PC-3 (cell line): Measurements from ENCODE around the gene MALL. TPM values are rescaled to one million over a fixed set of nuclear protein-coding genes. Genes with fewer than 3 reads are reported as not detected.

ENCODE experiments used
- ATAC-seq: fragments of 200-7000 bp; cut with Tn5 transposase; 2 replicates; pipeline ENCODE4 v1.9.1; 2020; ENCODE audit warnings: mild to moderate bottlenecking, moderate library complexity
- BruUV-seq: library from RNA; stranded (reverse); fragments of 400-500 nt; replicated peaks from 2 replicates; lab custom pipeline; 2021; lab: Mats Ljungman, UMichigan
- CTCF ChIA-PET: fragments of 300-600 bp; sonication (Branson Sonifier 250); formaldehyde crosslinking; loops from one replicate; lab custom pipeline; 2022; ENCODE audit warnings: antibody characterized with exemption; lab: Charles Lee
- POLR2A ChIA-PET: fragments of 300-600 bp; sonication (Branson Sonifier 250); formaldehyde crosslinking; loops from one replicate; lab custom pipeline; 2022; ENCODE audit warnings: antibody characterized with exemption; ENCODE audit not compliant: unreplicated experiment; lab: Charles Lee
- DNase-seq: peaks from one replicate; pipeline ENCODE4 v3.0.0-alpha.2; 2015
- H2AFZ ChIP-seq: fragments of 300-600 bp; sonication (generic); 2 replicates; pipeline ENCODE4 v1.6.0; 2016; ENCODE audit warnings: antibody characterized with exemption, low read length
- H3F3A ChIP-seq: fragments of 300-600 bp; sonication (generic); one replicate; pipeline ENCODE4 v1.6.0; 2017; ENCODE audit warnings: antibody characterized with exemption, low read length, control low read depth, mild to moderate bottlenecking; ENCODE audit not compliant: unreplicated experiment
- H3K27ac ChIP-seq: fragments of 300-600 bp; sonication (generic); 2 replicates; pipeline ENCODE4 v1.5.1; 2016; ENCODE audit warnings: mild to moderate bottlenecking, low read length
- H3K27me3 ChIP-seq: fragments of 300-600 bp; sonication (generic); 2 replicates; pipeline ENCODE4 v1.6.1; 2016; ENCODE audit warnings: low read length, mixed read lengths
- H3K36me3 ChIP-seq: fragments of 300-600 bp; sonication (generic); 2 replicates; pipeline ENCODE4 v1.6.1; 2016; ENCODE audit warnings: low read depth, mixed run types, low read length, mixed read lengths
- H3K4me1 ChIP-seq: fragments of 300-600 bp; sonication (generic); 2 replicates; pipeline ENCODE4 v1.5.1; 2016; ENCODE audit warnings: low read length; ENCODE audit not compliant: insufficient read depth
- H3K4me2 ChIP-seq: fragments of 300-600 bp; sonication (generic); 2 replicates; pipeline ENCODE4 v1.6.0; 2016; ENCODE audit warnings: low read length
- H3K4me3 ChIP-seq: fragments of 300-600 bp; sonication (generic); 2 replicates; pipeline ENCODE4 v1.5.1; 2016; ENCODE audit warnings: mild to moderate bottlenecking, low read length, mixed read lengths
- H3K79me2 ChIP-seq: fragments of 300-600 bp; sonication (generic); 2 replicates; pipeline ENCODE4 v1.6.1; 2017; ENCODE audit warnings: low read length, mixed read lengths
- H3K9ac ChIP-seq: fragments of 300-600 bp; sonication (generic); 2 replicates; pipeline ENCODE4 v1.6.0; 2016; ENCODE audit warnings: mild to moderate bottlenecking, low read length
- H3K9me2 ChIP-seq: fragments of 300-600 bp; sonication (generic); replicated peaks from 2 replicates; pipeline ENCODE4 v1.6.1; 2016; ENCODE audit warnings: mixed run types, low read length, mixed read lengths
- H3K9me3 ChIP-seq: fragments of 300-600 bp; sonication (generic); 2 replicates; pipeline ENCODE4 v1.6.1; 2016; ENCODE audit warnings: low read length, mixed read lengths
- H4K20me1 ChIP-seq: fragments of 300-600 bp; sonication (generic); 2 replicates; pipeline ENCODE4 v1.6.1; 2016; ENCODE audit warnings: low read length, mixed read lengths
- EZH2 ChIP-seq: fragments of 300-600 bp; sonication (generic); IDR thresholded peaks from one replicate; pipeline ENCODE4 v1.6.1; 2017; ENCODE audit warnings: antibody characterized with exemption, mild to moderate bottlenecking, low read length; ENCODE audit not compliant: unreplicated experiment
- EZH2phosphoT487 ChIP-seq: fragments of 300-600 bp; sonication (generic); IDR thresholded peaks from 2 replicates; pipeline ENCODE4 v1.6.1; 2018; ENCODE audit warnings: mild to moderate bottlenecking, antibody characterized with exemption, low read length, borderline replicate concordance
- intact Hi-C: fragments of 100-400 bp; cut with micrococcal nuclease; formaldehyde crosslinking; loops from 2 replicates; pipeline ENCODE4 v1.9.0; 2023
- total RNA-seq: library from RNA; depleted of rRNA; stranded (reverse); fragments of >200 nt; gene quantifications from 2 replicates; pipeline ENCODE4 v1.2.3, GENCODE V29; 2014
- TF ChIP-seq, protein P1 (sequence below): fragments of 300-600 bp; sonication (generic); conservative IDR thresholded peaks from 2 replicates; pipeline ENCODE4 v1.5.1; 2017; ENCODE audit warnings: antibody characterized with exemption, low read depth, mild to moderate bottlenecking, low read length

Gene MALL
- total RNA-seq, 1 experiment from 2014 or later: 123 TPM

- TF ChIP-seq, protein P1, sequence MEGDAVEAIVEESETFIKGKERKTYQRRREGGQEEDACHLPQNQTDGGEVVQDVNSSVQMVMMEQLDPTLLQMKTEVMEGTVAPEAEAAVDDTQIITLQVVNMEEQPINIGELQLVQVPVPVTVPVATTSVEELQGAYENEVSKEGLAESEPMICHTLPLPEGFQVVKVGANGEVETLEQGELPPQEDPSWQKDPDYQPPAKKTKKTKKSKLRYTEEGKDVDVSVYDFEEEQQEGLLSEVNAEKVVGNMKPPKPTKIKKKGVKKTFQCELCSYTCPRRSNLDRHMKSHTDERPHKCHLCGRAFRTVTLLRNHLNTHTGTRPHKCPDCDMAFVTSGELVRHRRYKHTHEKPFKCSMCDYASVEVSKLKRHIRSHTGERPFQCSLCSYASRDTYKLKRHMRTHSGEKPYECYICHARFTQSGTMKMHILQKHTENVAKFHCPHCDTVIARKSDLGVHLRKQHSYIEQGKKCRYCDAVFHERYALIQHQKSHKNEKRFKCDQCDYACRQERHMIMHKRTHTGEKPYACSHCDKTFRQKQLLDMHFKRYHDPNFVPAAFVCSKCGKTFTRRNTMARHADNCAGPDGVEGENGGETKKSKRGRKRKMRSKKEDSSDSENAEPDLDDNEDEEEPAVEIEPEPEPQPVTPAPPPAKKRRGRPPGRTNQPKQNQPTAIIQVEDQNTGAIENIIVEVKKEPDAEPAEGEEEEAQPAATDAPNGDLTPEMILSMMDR: no peak
- TF ChIP-seq EZH2 (no peak), EZH2phosphoT487 (no peak)
- Histone ChIP-seq H2AFZ (no peak overlapping the region), H3K79me2 (no peaks in the 10 kb centered on the region), H3K9me2 (no peaks in the 10 kb centered on the region), H3K4me2 (no peak overlapping the region), H3K27ac (no peak overlapping the region), H3F3A (no peaks in the 10 kb centered on the region), H3K4me3 (no peak overlapping the region), H3K9me3 (0 out of 2 replicates have a peak, but pooled peaks cover 7% of the 10 kb centered on the region), H3K9ac (no peak overlapping the region), H3K27me3 (no peaks in the 10 kb centered on the region), H3K4me1 (no peaks in the 10 kb centered on the region), H4K20me1 (no peaks in the 10 kb centered on the region), H3K36me3 (no peaks in the 10 kb centered on the region)
- intact Hi-C loops: no loop called here
- ATAC-seq (no peak), DNase-seq (no peak)
- no TSS peak for BruUV-seq
- ChIA-PET CTCF (no interaction called here), POLR2A (no interaction called here)
These were observed 18.4 kb upstream of the MALL start for GRCh38 chr2:110134025-110134424.

GRCh38 chr2:110131166-110131565 lies 15.5 kb upstream of the MALL start:
- ATAC-seq: no peak
- Histone ChIP-seq H4K20me1 (no peaks in the 10 kb centered on the region), H3K9me2 (no peaks in the 10 kb centered on the region), H3K79me2 (no peaks in the 10 kb centered on the region), H3K36me3 (no peaks in the 10 kb centered on the region), H3K27ac (no peak overlapping the region), H3K4me2 (no peak overlapping the region), H3K27me3 (no peaks in the 10 kb centered on the region), H2AFZ (no peak overlapping the region), H3K9me3 (0 out of 2 replicates have a peak, but pooled peaks cover 7% of the 10 kb centered on the region), H3K4me3 (no peak overlapping the region), H3K4me1 (no peaks in the 10 kb centered on the region), H3K9ac (no peak overlapping the region), H3F3A (no peaks in the 10 kb centered on the region)
- POLR2A ChIA-PET: no interaction called here
- intact Hi-C loops: no loop called here
- TF ChIP-seq EZH2phosphoT487 (no peak), EZH2 (no peak)
- TF ChIP-seq, protein P1: no peak
- DNase-seq: no peak
- CTCF ChIA-PET: no interaction called here
- no TSS peak for BruUV-seq

GRCh38 chr2:110130757-110131156 lies 15.1 kb upstream of the MALL start:
- Histone ChIP-seq H3K4me1 (no peaks in the 10 kb centered on the region), H2AFZ (no peak overlapping the region), H3K9ac (no peak overlapping the region), H3K9me2 (no peaks in the 10 kb centered on the region), H3K4me3 (no peak overlapping the region), H3K36me3 (no peaks in the 10 kb centered on the region), H3K79me2 (no peaks in the 10 kb centered on the region), H3K27me3 (no peaks in the 10 kb centered on the region), H3K4me2 (no peak overlapping the region), H4K20me1 (no peaks in the 10 kb centered on the region), H3F3A (no peaks in the 10 kb centered on the region), H3K9me3 (0 out of 2 replicates have a peak, but pooled peaks cover 7% of the 10 kb centered on the region), H3K27ac (no peak overlapping the region)
- CTCF ChIA-PET: no interaction called here
- no TSS peak for BruUV-seq
- TF ChIP-seq EZH2 (no peak), EZH2phosphoT487 (no peak)
- TF ChIP-seq, protein P1: no peak
- intact Hi-C loops: no loop called here
- POLR2A ChIA-PET: no interaction called here
- DNase-seq (no peak), ATAC-seq (no peak)
